ENCODE measurements around the gene NUB1. TPM values are rescaled to one million over a fixed set of nuclear protein-coding genes. Genes with fewer than 3 reads are reported as not detected.

The NUB1 gene
- total RNA-seq, 1 experiment from 2014 or later, result 48.5 TPM

DNA sequence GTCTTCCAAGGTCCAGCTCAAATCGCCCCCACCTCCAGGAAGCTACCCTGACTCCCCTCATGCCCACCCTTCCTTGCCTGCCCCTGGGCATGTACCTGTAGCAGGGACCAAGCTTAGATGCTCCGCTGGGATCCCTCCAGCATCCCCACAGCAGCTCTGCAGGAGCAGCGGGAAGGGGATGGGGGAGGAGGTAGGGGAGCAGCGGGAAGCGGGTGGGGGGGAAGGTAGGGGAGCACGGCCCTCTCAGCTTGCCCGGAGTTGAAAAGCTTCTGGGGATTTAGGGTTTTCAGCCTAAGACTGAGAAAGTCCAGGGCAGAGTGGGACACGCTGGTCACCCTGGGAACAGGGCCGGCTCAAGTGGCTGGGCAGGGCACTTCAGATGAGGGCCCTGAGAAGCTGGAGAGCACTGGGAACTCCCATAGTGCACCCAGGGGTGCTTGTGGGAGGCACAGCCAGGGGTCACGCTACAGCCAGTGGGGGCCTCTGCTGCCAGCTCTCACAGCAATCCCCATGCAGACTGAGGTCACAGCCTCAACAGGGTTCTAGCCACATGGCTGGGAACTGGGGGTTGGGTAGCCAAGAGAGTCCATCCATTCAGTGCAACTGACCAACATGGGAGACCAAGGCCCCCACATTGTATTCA is 54.8 kb downstream of the NUB1 start:
- Histone ChIP-seq H3K23me2 (ENCODE audit: insufficient read length, low read depth, low read length, poor library complexity, severe bottlenecking) (no peaks in the 10 kb centered on the region), H3K4ac (ENCODE audit: low read depth, low read length) (no peak overlapping the region), H3K9ac (ENCODE audit: extremely low read depth, insufficient read length, low read length) (no peak overlapping the region), H4K91ac (ENCODE audit: insufficient read length, low read depth, low read length) (no peak overlapping the region), H2BK12ac (ENCODE audit: insufficient read length, low read depth, low read length) (no peak overlapping the region), H4K8ac (replicated peaks; ENCODE audit: insufficient read length, low read depth, low read length) (no peak overlapping the region), H4K20me1 (ENCODE audit: control insufficient read depth, insufficient read depth, insufficient read length) (no peaks in the 10 kb centered on the region), H2BK120ac (ENCODE audit: low read depth, low read length, poor library complexity, severe bottlenecking) (no peak overlapping the region), H2AFZ (ENCODE audit: low read length) (no peak overlapping the region), H3K4me1 (ENCODE audit: insufficient read depth, low read length) (no peaks in the 10 kb centered on the region), H3K79me2 (ENCODE audit: insufficient read depth, low read length) (no peaks in the 10 kb centered on the region), H2AK5ac (ENCODE audit: insufficient read length, low read length) (no peak overlapping the region), H3K14ac (ENCODE audit: insufficient read depth, low read length) (no peak overlapping the region), H3K79me1 (ENCODE audit: insufficient read depth, low read depth, low read length, poor library complexity, severe bottlenecking) (no peaks in the 10 kb centered on the region), H2BK5ac (ENCODE audit: insufficient read length, low read length) (no peak overlapping the region), H3K9me3 (ENCODE audit: control insufficient read depth, low read depth, low read length) (no peaks in the 10 kb centered on the region), H3K23ac (ENCODE audit: insufficient read length, low read depth, low read length) (no peak overlapping the region), H2BK15ac (ENCODE audit: low read depth, low read length) (no peak overlapping the region), H3K4me2 (ENCODE audit: insufficient read depth, insufficient read length, low read length) (no peak overlapping the region), H3K18ac (ENCODE audit: insufficient read length, low read depth, low read length) (no peak overlapping the region), H3K27me3 (ENCODE audit: insufficient read depth, low read length) (no peaks in the 10 kb centered on the region), H3K56ac (ENCODE audit: insufficient read length, low read depth, low read length) (no peak overlapping the region), H2BK20ac (ENCODE audit: low read depth, low read length, poor library complexity, severe bottlenecking) (no peak overlapping the region), H4K5ac (ENCODE audit: insufficient read length, low read depth, low read length) (no peak overlapping the region), H3K27ac (ENCODE audit: insufficient read length, low read depth, low read length) (no peak overlapping the region), H3T11ph (ENCODE audit: low read length) (no peak overlapping the region)
- H3K9me3 Mint-ChIP-seq, result no peaks in the 10 kb centered on the region
- H3K27me3 Mint-ChIP-seq (ENCODE audit: low read depth), result no peaks in the 10 kb centered on the region; the same call in 1 of the 2 replicates
- H3K27ac Mint-ChIP-seq, result no peak overlapping the region
- TF ChIP-seq, protein P1, sequence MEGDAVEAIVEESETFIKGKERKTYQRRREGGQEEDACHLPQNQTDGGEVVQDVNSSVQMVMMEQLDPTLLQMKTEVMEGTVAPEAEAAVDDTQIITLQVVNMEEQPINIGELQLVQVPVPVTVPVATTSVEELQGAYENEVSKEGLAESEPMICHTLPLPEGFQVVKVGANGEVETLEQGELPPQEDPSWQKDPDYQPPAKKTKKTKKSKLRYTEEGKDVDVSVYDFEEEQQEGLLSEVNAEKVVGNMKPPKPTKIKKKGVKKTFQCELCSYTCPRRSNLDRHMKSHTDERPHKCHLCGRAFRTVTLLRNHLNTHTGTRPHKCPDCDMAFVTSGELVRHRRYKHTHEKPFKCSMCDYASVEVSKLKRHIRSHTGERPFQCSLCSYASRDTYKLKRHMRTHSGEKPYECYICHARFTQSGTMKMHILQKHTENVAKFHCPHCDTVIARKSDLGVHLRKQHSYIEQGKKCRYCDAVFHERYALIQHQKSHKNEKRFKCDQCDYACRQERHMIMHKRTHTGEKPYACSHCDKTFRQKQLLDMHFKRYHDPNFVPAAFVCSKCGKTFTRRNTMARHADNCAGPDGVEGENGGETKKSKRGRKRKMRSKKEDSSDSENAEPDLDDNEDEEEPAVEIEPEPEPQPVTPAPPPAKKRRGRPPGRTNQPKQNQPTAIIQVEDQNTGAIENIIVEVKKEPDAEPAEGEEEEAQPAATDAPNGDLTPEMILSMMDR (conservative IDR thresholded peaks at IDR 0.05), result no peak
- no peak overlapping the region for H3K4me3 Mint-ChIP-seq
- WGBS (ENCODE audit: extremely low coverage, insufficient read length, low lambda C conversion rate), result no CpG with 5 or more reads among the region's 10 CpGs
- H3K36me3 Mint-ChIP-seq (ENCODE audit: insufficient read depth in 1 of 3, low read depth in 3 of 3), result peaks cover 8 to 10% (median 9%) of the 10 kb centered on the region in 3 experiments
- no peak for DNase-seq
- peaks cover 13 to 46% of the 10 kb centered on the region in 2 experiments for H3K4me1 Mint-ChIP-seq
